ENCODE results near the gene ARRB1. TPM values are rescaled to one million over a fixed set of nuclear protein-coding genes. Genes with fewer than 3 reads are reported as not detected.

Gene ARRB1
- total and polyA plus RNA-seq, 10 of the 15 experiments (the other 5 are each of a cell fraction or from before 2014, with no cell fraction given): 0.39 to 12.9 (median 1.7) TPM

- no peaks in the 10 kb centered on the region; the same call in 2 of the 3 replicates for H3K9me3 ChIP-seq (replicated peaks; ENCODE audit: control insufficient read depth, insufficient read depth, low read length)
- ChIA-PET SMC1A (ENCODE audit: uncharacterized antibody, unreplicated experiment) (no interaction called here), POLR2A (no interaction called here), RAD21 (ENCODE audit: unreplicated experiment) (no interaction called here), CTCF (no interaction called here)
- no peak for FAIRE-seq
- H2AFZ ChIP-seq (ENCODE audit: control insufficient read depth, low read depth, low read length): no peak overlapping the region
- no peak overlapping the region for H3K4me3 ChIP-seq
- H4K20me1 ChIP-seq (ENCODE audit: control insufficient read depth, insufficient read depth): no peaks in the 10 kb centered on the region
- intact Hi-C loops (cut with micrococcal nuclease; ENCODE audit: unreplicated experiment): no loop called here
- no peaks in the 10 kb centered on the region for H3K36me3 ChIP-seq (ENCODE audit: control insufficient read depth in 2 of 2, insufficient read depth in 2 of 2, low read length in 1 of 2)
- no peaks in the 10 kb centered on the region for H3K79me2 ChIP-seq (ENCODE audit: control insufficient read depth, insufficient read depth, low read length)
- no peak overlapping the region for H3K27ac ChIP-seq (ENCODE audit: control insufficient read depth, insufficient read depth)
- no peak overlapping the region for H3K9ac ChIP-seq (ENCODE audit: control insufficient read depth, insufficient read depth, low read length)
- in situ Hi-C loops (cut with MboI): no loop called here
- DNase-seq (ENCODE audit: low read depth, low spot score): no peak
- no peaks in the 10 kb centered on the region for H3K4me1 ChIP-seq (ENCODE audit: control insufficient read depth, insufficient read depth, low read length)
- no peak overlapping the region for H3K4me2 ChIP-seq (ENCODE audit: control insufficient read depth, insufficient read depth)
- WGBS (ENCODE audit: insufficient coverage, insufficient replicate concordance, low lambda C conversion rate, missing lambda C conversion rate): 36% methylated on average over 2 of the region's 2 CpGs
- no peaks in the 10 kb centered on the region; a peak in 1 of 4 replicates for H3K27me3 ChIP-seq (replicated peaks in 1 of 2; ENCODE audit: control insufficient read depth in 2 of 2, insufficient read depth in 2 of 2, low read length in 1 of 2)
- BruUV-seq (replicated peaks): no TSS peak
- ATAC-seq: no peak
- TF ChIP-seq SMC3 (IDR thresholded peaks at IDR 0.05; ENCODE audit: borderline replicate concordance, low read length) (no peak), CHD4 (IDR thresholded peaks at IDR 0.05) (no peak), ZNF24 (IDR thresholded peaks at IDR 0.05) (no peak), TBL1XR1 (IDR thresholded peaks at IDR 0.05; ENCODE audit: low read depth, low read length) (no peak), KDM1A (IDR thresholded peaks at IDR 0.05; ENCODE audit: borderline replicate concordance) (no peak), STAT3 (IDR thresholded peaks at IDR 0.05; ENCODE audit: low read depth, low read length) (no peak), FOXK2 (IDR thresholded peaks at IDR 0.05) (no peak), KLF5 (IDR thresholded peaks at IDR 0.05; ENCODE audit: partially characterized antibody) (no peak), YY1 (IDR thresholded peaks at IDR 0.05; ENCODE audit: low read depth, low read length) (no peak), POLR2AphosphoS5 (IDR thresholded peaks at IDR 0.05; ENCODE audit: low read length) (no peak), REST (IDR thresholded peaks at IDR 0.05; ENCODE audit: low read depth, low read length) (no peak), E4F1 (IDR thresholded peaks at IDR 0.05; ENCODE audit: borderline replicate concordance, partially characterized antibody) (no peak), IRF3 (IDR thresholded peaks at IDR 0.05) (no peak), SREBF1 (IDR thresholded peaks at IDR 0.05; ENCODE audit: low read length) (no peak), ZBTB11 (CRISPR knock-in tag; IDR thresholded peaks at IDR 0.05) (no peak)
Measured at GRCh38 chr11:75365711-75366181, 14.3 kb upstream of the ARRB1 start.

All from GM12878 (cell line).